ENCODE data around the gene ARSJ. TPM values are rescaled to one million over a fixed set of nuclear protein-coding genes. Genes with fewer than 3 reads are reported as not detected.

ARSJ gene
- total and polyA plus RNA-seq, 2 of the 8 experiments (the other 6 are each of a cell fraction or from before 2014, with no cell fraction given), result 1.4 to 6.3 TPM

- TF ChIP-seq BCL11A (IDR thresholded peaks at IDR 0.05; ENCODE audit: low read depth in 2 of 2, low read length in 2 of 2), result no peak
- no peak for TF ChIP-seq KDM5A (IDR thresholded peaks at IDR 0.05; ENCODE audit: low read length)
- TF ChIP-seq MAFK (IDR thresholded peaks at IDR 0.05; ENCODE audit: low read depth, low read length), result no peak
- no peak for TF ChIP-seq JUND (IDR thresholded peaks at IDR 0.05; ENCODE audit: low read length)
- no peak for TF ChIP-seq CTCF (IDR thresholded peaks at IDR 0.05; ENCODE audit: control extremely low read depth in 1 of 3, insufficient read depth in 1 of 3, low read depth in 1 of 3, low read length in 3 of 3)
- TF ChIP-seq NRF1 (IDR thresholded peaks at IDR 0.05; ENCODE audit: low read depth, low read length), result no peak
Measured at GRCh38 chr4:113955411-113955810, 24.0 kb downstream of the ARSJ start (continued).

Data from H1 (cell line).